GM12872 (cell line): ENCODE results near the gene STEAP4.

Experiments
- CTCF ChIP-seq: IDR thresholded peaks from 3 replicates; pipeline ENCODE4 v1.5.1; 2011; ENCODE audit warnings: low read depth, mild to moderate bottlenecking, low read length, moderate library complexity; ENCODE audit not compliant: insufficient read depth

The STEAP4 gene

DNA sequence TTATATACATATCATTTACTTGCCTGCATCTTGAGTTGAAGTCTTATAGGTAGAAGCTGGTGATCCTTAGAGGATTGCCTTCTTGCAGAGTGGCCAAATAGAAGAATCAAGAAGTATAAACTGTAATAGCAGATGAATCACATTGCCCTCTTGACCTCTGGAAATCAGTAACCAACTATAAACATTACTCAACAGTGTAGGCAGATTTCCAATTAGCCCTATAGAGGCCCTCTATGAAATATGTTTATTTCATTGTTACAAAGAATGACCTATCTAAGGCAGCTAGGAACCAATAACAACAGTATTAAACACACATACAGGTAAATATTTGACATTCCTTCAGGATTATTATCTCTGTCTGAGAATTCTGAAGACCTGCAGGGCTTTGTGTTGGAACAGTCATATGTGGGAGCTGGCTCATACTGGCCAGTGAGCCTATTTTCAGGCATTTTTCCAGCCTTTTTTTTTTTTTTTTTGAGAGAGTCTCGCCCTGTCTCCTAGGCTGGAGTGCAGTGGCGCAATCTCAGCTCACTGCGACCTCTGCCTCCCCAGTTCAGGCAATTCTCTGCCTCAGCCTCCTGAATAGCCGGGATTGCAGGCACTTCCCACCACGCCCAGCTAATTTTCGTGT, 79.7 kb downstream of the STEAP4 start:
- TF ChIP-seq CTCF = no peak

GRCh38 chr7:88226201-88226600, 80.5 kb downstream of the STEAP4 start:
- no peak for TF ChIP-seq CTCF

DNA sequence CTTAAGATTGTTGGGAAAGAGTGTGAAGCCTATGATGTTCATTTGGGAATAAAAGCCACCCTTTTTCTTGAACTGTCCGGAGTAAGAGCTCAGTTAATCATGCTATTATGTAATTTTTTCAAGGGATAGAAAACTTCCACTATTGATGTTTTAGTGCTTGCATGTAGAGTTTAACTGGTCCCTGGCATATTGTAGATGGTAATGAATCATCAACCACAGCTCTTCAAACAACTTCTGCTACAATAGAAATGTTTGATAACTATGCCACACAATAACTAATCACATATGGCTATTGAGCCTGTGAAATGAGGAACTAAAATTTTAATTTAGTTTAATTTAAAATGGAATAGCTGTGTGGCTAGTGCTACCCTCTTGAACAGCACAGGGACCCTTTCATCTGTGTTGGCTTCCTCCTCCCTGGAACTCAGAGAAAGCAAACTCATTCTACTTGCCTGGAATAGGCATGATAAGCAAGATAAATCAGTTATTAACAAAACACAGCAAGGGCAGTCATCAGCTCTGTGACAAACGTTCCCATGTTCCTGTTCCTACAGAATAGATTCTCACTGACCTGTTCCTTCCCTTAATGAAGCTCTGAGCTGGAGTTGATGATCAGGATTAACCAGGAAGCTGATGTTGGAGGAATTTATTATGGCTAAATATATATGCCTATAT, 82.0 kb downstream of the STEAP4 start:
- TF ChIP-seq CTCF = no peak

GRCh38 chr7:88223265-88223664, 83.4 kb downstream of the STEAP4 start:
- TF ChIP-seq CTCF = no peak
